Neural cell (in vitro differentiated cells): ENCODE results near the gene MAPK1. TPM values are rescaled to one million over a fixed set of nuclear protein-coding genes. Genes with fewer than 3 reads are reported as not detected.

Source experiments
- H2AFZ ChIP-seq: fragments of 200-600, 300-800 bp; sonication (generic), shearing (Covaris generic); 2 replicates; pipeline ENCODE4 v1.6.0; 2014; ENCODE audit warnings: low read depth, mild to moderate bottlenecking, antibody characterized with exemption, low read length, moderate library complexity
- H3F3A ChIP-seq: fragments of 200-600 bp; shearing (Covaris generic); 2 replicates; pipeline ENCODE4 v1.6.1; 2016; ENCODE audit warnings: mild to moderate bottlenecking, moderate library complexity, mixed read lengths, antibody characterized with exemption, low read length; ENCODE audit not compliant: insufficient read depth, poor library complexity, severe bottlenecking
- H3K27ac ChIP-seq: fragments of 200-600, 300-800 bp; sonication (generic), shearing (Covaris generic); 2 replicates; pipeline ENCODE4 v1.5.1; 2014; ENCODE audit warnings: mild to moderate bottlenecking, low read length, moderate library complexity
- H3K27me3 ChIP-seq: fragments of 300-800, 200-600 bp; sonication (generic), shearing (Covaris generic); 2 replicates; pipeline ENCODE4 v1.6.0; 2014; ENCODE audit warnings: mild to moderate bottlenecking, low read depth, low read length, moderate library complexity; ENCODE audit not compliant: insufficient read depth
- H3K36me3 ChIP-seq: fragments of 300-800, 200-600 bp; sonication (generic), shearing (Covaris generic); 2 replicates; pipeline ENCODE4 v1.5.1; 2014; ENCODE audit warnings: mild to moderate bottlenecking, antibody characterized with exemption, low read length, moderate library complexity; ENCODE audit not compliant: insufficient read depth
- H3K4me2 ChIP-seq: fragments of 300-800, 200-600 bp; sonication (generic), shearing (Covaris generic); 2 replicates; pipeline ENCODE4 v1.6.0; 2014; ENCODE audit warnings: mild to moderate bottlenecking, low read length
- H3K4me3 ChIP-seq: fragments of 300-800, 200-600 bp; sonication (generic), shearing (Covaris generic); 2 replicates; pipeline ENCODE4 v1.5.1; 2014; ENCODE audit warnings: mild to moderate bottlenecking, low read length, moderate library complexity
- H3K79me2 ChIP-seq: fragments of 200-600 bp; shearing (Covaris generic); replicated peaks from 2 replicates; pipeline ENCODE4 v1.6.0; 2014; ENCODE audit warnings: mild to moderate bottlenecking, low read length, moderate library complexity; ENCODE audit not compliant: insufficient read depth
- H3K9ac ChIP-seq: fragments of 300-800, 200-600 bp; sonication (generic), shearing (Covaris generic); 2 replicates; pipeline ENCODE4 v1.6.1; 2016; ENCODE audit warnings: mild to moderate bottlenecking, low read length, mixed read lengths
- H3K9me2 ChIP-seq: fragments of 200-600 bp; shearing (Covaris generic); 2 replicates; pipeline ENCODE4 v1.6.1; 2016; ENCODE audit warnings: mild to moderate bottlenecking, low read length, mixed read lengths; ENCODE audit not compliant: insufficient read depth
- H3K9me3 ChIP-seq: fragments of 200-600, 300-800 bp; sonication (generic), shearing (Covaris generic); 2 replicates; pipeline ENCODE4 v1.6.1; 2016; ENCODE audit warnings: mild to moderate bottlenecking, mixed run types, low read length, moderate library complexity, mixed read lengths
- H4K20me1 ChIP-seq: fragments of 200-600 bp; shearing (Covaris generic); 2 replicates; pipeline ENCODE4 v1.6.1; 2016; ENCODE audit warnings: mild to moderate bottlenecking, mixed run types; ENCODE audit not compliant: insufficient read depth
- EP300 ChIP-seq: fragments of 450-650 bp; conservative IDR thresholded peaks from 2 replicates; pipeline ENCODE4 v1.6.1; 2014; ENCODE audit warnings: antibody characterized with exemption, mild to moderate bottlenecking, moderate library complexity; ENCODE audit not compliant: poor library complexity, severe bottlenecking
- EZH2 ChIP-seq: fragments of 200-600, 300-800 bp; shearing (Covaris generic), sonication (generic); IDR thresholded peaks from 2 replicates; pipeline ENCODE4 v1.6.1; 2014; ENCODE audit warnings: antibody characterized with exemption, low read length, borderline replicate concordance, mild to moderate bottlenecking; ENCODE audit not compliant: insufficient read depth, poor library complexity, severe bottlenecking
- MXI1 ChIP-seq: fragments of 450-650 bp; conservative IDR thresholded peaks from 2 replicates; pipeline ENCODE4 v1.6.1; 2014; ENCODE audit warnings: antibody characterized with exemption, mild to moderate bottlenecking; ENCODE audit not compliant: poor library complexity, severe bottlenecking
- POLR2AphosphoS5 ChIP-seq: IDR thresholded peaks from 2 replicates; pipeline ENCODE4 v1.6.1; 2012
- RAD21 ChIP-seq: fragments of 450-650 bp; conservative IDR thresholded peaks from 2 replicates; pipeline ENCODE4 v1.6.1; 2014; ENCODE audit warnings: antibody characterized with exemption, mild to moderate bottlenecking, moderate library complexity
- SMC3 ChIP-seq: fragments of 450-650 bp; conservative IDR thresholded peaks from 2 replicates; pipeline ENCODE4 v1.6.1; 2014; ENCODE audit warnings: antibody characterized with exemption, mild to moderate bottlenecking, moderate library complexity; ENCODE audit not compliant: poor library complexity
- TAF1 ChIP-seq: IDR thresholded peaks from 2 replicates; pipeline ENCODE4 v1.6.1; 2012; ENCODE audit warnings: low read depth
- polyA plus RNA-seq: library from polyadenylated mRNA; depleted of rRNA; stranded (reverse); fragments of >200 nt; gene quantifications from 2 replicates; pipeline ENCODE4 v1.2.3, GENCODE V29; 2014
- TF ChIP-seq, protein P1 (sequence below): IDR thresholded peaks from 2 replicates; pipeline ENCODE4 v1.6.1; 2012; ENCODE audit warnings: borderline replicate concordance
- TF ChIP-seq, protein P2 (sequence below): fragments of 450-650 bp; IDR thresholded peaks from 2 replicates; pipeline ENCODE4 v1.5.1; 2014; ENCODE audit warnings: antibody characterized with exemption, mild to moderate bottlenecking, moderate library complexity; ENCODE audit not compliant: poor library complexity, severe bottlenecking

MAPK1 gene
- polyA plus RNA-seq, 1 donor from 2014 or later: 43.3 TPM

DNA sequence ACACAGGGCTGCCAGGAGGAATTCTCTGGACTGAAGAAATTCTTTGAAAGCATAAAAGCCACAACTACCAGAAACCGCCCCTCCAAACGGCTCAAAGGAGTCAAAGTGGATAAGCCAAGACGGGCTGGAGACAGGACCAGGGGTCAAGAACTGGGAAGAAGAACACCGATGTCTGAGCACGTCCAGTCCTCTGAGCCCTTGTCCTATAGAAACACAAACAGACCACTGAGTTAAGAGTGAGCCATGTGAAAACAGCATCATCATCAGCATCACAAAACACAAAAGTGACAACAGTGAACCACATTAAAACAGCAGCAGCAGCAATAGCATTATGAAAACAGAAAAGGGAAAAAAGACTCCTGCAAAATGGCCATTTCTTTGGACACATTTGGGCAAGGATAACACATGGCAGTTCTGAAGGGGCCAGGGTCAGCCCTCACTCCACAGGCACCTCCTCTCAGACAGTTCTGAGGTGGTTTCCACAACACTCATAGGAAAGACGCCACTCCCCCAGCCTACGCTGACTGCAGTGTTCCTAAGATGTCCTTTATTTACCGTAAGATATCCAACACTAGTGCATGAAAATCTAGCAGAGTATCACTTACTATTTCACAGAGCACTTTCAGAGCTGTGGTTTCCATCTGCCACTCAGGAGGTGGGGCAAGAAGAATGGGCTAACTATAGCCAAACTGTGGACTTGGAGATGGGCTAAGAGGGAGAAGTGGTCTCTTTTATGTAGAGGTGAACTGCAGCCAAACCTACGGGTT is 103.2 kb downstream of the MAPK1 start:
- Histone ChIP-seq H3K9ac (no peak overlapping the region), H3K27me3 (no peaks in the 10 kb centered on the region), H3F3A (no peaks in the 10 kb centered on the region), H3K4me2 (no peak overlapping the region), H3K79me2 (no peaks in the 10 kb centered on the region), H4K20me1 (no peaks in the 10 kb centered on the region), H3K9me3 (no peaks in the 10 kb centered on the region), H3K27ac (no peak overlapping the region), H3K36me3 (peaks cover 9% of the 10 kb centered on the region), H3K4me3 (no peak overlapping the region), H2AFZ (no peak overlapping the region), H3K9me2 (no peaks in the 10 kb centered on the region)
- TF ChIP-seq RAD21 (no peak), POLR2AphosphoS5 (no peak), EZH2 (no peak), MXI1 (no peak), SMC3 (no peak), TAF1 (no peak), EP300 (no peak)
- TF ChIP-seq, protein P1, sequence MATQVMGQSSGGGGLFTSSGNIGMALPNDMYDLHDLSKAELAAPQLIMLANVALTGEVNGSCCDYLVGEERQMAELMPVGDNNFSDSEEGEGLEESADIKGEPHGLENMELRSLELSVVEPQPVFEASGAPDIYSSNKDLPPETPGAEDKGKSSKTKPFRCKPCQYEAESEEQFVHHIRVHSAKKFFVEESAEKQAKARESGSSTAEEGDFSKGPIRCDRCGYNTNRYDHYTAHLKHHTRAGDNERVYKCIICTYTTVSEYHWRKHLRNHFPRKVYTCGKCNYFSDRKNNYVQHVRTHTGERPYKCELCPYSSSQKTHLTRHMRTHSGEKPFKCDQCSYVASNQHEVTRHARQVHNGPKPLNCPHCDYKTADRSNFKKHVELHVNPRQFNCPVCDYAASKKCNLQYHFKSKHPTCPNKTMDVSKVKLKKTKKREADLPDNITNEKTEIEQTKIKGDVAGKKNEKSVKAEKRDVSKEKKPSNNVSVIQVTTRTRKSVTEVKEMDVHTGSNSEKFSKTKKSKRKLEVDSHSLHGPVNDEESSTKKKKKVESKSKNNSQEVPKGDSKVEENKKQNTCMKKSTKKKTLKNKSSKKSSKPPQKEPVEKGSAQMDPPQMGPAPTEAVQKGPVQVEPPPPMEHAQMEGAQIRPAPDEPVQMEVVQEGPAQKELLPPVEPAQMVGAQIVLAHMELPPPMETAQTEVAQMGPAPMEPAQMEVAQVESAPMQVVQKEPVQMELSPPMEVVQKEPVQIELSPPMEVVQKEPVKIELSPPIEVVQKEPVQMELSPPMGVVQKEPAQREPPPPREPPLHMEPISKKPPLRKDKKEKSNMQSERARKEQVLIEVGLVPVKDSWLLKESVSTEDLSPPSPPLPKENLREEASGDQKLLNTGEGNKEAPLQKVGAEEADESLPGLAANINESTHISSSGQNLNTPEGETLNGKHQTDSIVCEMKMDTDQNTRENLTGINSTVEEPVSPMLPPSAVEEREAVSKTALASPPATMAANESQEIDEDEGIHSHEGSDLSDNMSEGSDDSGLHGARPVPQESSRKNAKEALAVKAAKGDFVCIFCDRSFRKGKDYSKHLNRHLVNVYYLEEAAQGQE: no peak
- TF ChIP-seq, protein P2, sequence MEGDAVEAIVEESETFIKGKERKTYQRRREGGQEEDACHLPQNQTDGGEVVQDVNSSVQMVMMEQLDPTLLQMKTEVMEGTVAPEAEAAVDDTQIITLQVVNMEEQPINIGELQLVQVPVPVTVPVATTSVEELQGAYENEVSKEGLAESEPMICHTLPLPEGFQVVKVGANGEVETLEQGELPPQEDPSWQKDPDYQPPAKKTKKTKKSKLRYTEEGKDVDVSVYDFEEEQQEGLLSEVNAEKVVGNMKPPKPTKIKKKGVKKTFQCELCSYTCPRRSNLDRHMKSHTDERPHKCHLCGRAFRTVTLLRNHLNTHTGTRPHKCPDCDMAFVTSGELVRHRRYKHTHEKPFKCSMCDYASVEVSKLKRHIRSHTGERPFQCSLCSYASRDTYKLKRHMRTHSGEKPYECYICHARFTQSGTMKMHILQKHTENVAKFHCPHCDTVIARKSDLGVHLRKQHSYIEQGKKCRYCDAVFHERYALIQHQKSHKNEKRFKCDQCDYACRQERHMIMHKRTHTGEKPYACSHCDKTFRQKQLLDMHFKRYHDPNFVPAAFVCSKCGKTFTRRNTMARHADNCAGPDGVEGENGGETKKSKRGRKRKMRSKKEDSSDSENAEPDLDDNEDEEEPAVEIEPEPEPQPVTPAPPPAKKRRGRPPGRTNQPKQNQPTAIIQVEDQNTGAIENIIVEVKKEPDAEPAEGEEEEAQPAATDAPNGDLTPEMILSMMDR: no peak

DNA sequence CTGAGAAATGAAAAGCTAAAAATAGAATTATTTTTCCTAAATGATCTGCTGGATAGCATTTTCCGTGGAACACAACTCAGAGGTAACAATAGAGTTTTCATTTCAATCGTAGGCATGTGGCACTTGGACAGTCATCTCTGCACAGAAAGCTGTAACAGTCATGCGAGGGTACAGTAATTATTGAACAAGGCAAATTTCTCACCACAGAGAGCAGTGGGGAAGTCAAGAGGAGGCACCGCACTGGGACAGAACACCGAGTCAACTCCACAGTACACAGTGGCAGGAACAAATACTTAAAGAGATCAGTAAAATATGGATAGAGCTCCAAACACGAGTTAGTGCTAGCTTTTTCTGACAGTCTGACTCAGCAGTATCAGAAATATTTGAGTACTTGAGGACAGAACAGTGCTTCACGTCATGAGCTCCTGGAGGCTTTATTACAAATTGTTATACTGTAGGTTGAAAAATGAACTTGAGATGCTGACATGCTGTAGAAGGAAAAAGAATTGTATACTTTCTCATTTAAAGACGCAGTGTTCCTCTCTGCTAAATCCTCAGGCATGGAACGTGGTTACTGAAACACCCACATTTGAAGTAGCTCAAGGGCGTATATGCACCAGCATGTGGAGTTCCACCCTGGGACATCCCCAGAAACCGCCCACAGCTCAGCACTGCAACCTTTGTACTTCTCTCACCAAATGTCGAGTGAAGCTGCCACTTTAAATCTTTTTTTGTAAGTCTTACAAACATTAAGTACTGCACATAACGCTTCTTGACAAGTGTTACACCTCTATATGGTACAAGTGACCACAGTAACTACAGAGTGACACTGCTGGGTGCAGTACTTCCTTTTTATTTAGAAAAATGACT is 104.5 kb downstream of the MAPK1 start:
- Histone ChIP-seq H3K4me2 (no peak overlapping the region), H3K79me2 (no peaks in the 10 kb centered on the region), H3K27ac (no peak overlapping the region), H3K36me3 (peaks cover 9% of the 10 kb centered on the region), H3K4me3 (no peak overlapping the region), H3K9me2 (no peaks in the 10 kb centered on the region), H4K20me1 (no peaks in the 10 kb centered on the region), H3K9ac (no peak overlapping the region), H3K9me3 (no peaks in the 10 kb centered on the region), H3F3A (no peaks in the 10 kb centered on the region), H3K27me3 (no peaks in the 10 kb centered on the region), H2AFZ (no peak overlapping the region)
- TF ChIP-seq TAF1 (no peak), POLR2AphosphoS5 (no peak), SMC3 (no peak), EP300 (no peak)
